Gastrocnemius medialis (tissue), 4 donors: ENCODE data around the gene PLSCR4.

ENCODE experiments used
- POLR2A ChIP-seq, 2 donors: fragments of 450-650 bp; IDR thresholded peaks; one replicate each; pipeline ENCODE4 v1.6.1; 2017; ENCODE audit warnings: antibody characterized with exemption in 2 of 2, mild to moderate bottlenecking in 2 of 2, moderate library complexity in 2 of 2
- TF ChIP-seq, protein P1 (sequence below), 5 experiments: fragments of 450-650 bp in 3 of 5; fragments of 200-600 bp in 2 of 5; sonication (generic) in 2 of 5; IDR thresholded peaks in 4 of 5; conservative IDR thresholded peaks in 1 of 5; 1 replicate in 4 of 5; 2 replicates in 1 of 5; pipeline ENCODE4 v1.5.1; 2016 to 2019; ENCODE audit warnings: antibody characterized with exemption in 5 of 5, mild to moderate bottlenecking in 3 of 5, moderate library complexity in 3 of 5

DNA sequence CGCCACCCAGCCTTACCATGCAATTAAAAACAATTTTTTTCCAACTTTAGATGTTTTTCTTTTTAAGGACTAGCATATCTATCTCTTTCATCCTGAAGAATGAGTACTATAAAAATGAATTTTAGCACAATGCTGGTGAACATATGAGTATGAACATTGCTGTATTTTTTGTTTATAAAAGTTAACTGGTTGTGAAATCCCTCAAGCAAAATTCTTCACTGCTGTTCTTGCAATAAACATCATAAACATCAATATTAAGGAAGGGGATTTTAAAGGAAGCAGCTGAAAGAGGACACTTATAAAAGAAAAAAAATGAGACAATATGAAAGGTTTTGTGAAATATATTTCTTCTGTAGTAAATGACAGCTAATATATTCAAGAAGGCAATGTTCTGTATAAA, 3.0 kb downstream of the PLSCR4 start:
- TF ChIP-seq, protein P1, sequence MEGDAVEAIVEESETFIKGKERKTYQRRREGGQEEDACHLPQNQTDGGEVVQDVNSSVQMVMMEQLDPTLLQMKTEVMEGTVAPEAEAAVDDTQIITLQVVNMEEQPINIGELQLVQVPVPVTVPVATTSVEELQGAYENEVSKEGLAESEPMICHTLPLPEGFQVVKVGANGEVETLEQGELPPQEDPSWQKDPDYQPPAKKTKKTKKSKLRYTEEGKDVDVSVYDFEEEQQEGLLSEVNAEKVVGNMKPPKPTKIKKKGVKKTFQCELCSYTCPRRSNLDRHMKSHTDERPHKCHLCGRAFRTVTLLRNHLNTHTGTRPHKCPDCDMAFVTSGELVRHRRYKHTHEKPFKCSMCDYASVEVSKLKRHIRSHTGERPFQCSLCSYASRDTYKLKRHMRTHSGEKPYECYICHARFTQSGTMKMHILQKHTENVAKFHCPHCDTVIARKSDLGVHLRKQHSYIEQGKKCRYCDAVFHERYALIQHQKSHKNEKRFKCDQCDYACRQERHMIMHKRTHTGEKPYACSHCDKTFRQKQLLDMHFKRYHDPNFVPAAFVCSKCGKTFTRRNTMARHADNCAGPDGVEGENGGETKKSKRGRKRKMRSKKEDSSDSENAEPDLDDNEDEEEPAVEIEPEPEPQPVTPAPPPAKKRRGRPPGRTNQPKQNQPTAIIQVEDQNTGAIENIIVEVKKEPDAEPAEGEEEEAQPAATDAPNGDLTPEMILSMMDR (IDR thresholded peaks at IDR 0.05 in 4 of 5, conservative IDR thresholded peaks at IDR 0.05 in 1 of 5) = no peak
- TF ChIP-seq POLR2A (IDR thresholded peaks at IDR 0.05) = no peak
